DOHH2 (cell line): ENCODE measurements around the gene FBXO24.

ENCODE experiments used
- EZH2phosphoT487 ChIP-seq: fragments of 200-600 bp; sonication (generic); IDR thresholded peaks from 2 replicates; pipeline ENCODE4 v1.6.1; 2017; ENCODE audit warnings: borderline replicate concordance, mild to moderate bottlenecking, antibody characterized with exemption, low read length, moderate library complexity, mixed read lengths
- TF ChIP-seq, protein P1 (sequence below): fragments of 200-600 bp; sonication (generic); IDR thresholded peaks from one replicate; pipeline ENCODE4 v1.5.1; 2014; ENCODE audit warnings: antibody characterized with exemption, mild to moderate bottlenecking, low read depth, low read length; ENCODE audit not compliant: poor library complexity, severe bottlenecking

DNA sequence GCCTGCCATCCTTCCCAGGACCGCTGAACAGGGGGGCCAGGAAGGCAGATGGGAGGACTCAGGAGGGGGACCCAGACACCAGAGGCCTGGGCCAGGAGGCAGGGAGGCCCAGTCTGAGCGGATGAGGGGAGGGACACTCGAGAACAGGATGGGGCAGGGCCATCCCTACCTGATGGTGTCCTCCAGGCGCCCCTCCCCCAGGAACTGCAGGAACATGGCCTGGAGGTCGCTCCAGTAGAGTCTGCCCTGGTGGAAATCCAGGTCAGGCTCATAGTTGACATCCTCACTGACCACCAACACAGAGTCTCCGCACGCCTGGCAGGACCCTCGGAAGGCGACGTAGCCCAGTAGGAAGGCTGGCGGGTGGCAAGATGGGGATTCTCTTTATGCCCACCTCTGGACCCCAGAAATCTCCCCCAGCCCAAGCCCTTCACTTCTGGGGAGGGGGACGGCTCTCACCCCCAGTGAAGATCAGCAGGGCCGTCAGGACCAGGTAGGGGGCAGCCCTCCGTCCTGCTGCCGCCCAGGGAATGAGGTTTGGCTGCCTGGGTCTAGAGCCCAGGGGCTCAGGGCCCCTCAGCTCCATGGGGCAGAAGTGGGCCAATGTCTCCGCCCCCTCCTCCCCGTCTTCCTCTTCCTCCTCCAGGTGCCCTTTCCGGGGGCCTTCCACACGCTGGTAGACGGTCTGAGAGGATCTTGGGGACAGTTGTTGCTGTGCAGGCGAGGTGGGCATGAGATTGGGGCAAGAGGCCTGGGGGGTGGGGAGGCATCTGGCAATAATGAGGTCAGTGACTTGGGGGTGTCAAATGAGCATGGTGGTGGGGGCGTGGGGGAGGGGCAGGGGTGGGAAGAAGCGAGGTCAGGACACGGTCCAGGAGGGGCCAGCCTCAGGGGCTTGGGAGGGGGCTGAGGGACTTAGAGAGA, 54.7 kb downstream of the FBXO24 start:
- TF ChIP-seq, protein P1, sequence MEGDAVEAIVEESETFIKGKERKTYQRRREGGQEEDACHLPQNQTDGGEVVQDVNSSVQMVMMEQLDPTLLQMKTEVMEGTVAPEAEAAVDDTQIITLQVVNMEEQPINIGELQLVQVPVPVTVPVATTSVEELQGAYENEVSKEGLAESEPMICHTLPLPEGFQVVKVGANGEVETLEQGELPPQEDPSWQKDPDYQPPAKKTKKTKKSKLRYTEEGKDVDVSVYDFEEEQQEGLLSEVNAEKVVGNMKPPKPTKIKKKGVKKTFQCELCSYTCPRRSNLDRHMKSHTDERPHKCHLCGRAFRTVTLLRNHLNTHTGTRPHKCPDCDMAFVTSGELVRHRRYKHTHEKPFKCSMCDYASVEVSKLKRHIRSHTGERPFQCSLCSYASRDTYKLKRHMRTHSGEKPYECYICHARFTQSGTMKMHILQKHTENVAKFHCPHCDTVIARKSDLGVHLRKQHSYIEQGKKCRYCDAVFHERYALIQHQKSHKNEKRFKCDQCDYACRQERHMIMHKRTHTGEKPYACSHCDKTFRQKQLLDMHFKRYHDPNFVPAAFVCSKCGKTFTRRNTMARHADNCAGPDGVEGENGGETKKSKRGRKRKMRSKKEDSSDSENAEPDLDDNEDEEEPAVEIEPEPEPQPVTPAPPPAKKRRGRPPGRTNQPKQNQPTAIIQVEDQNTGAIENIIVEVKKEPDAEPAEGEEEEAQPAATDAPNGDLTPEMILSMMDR: no peak
- TF ChIP-seq EZH2phosphoT487: no peak
